ENCODE results near the gene PURB.

- TF ChIP-seq CTCF (IDR thresholded peaks at IDR 0.05), result no peak
- TF ChIP-seq POLR2A (IDR thresholded peaks at IDR 0.05), result no peak
These were observed 6.5 kb upstream of the PURB start for GRCh38 chr7:44891791-44892190.
